GM19043 (cell line): Measurements from ENCODE around the gene TNFRSF1B.

Experiments used
- ATAC-seq: cut with Tn5 transposase; IDR thresholded peaks from one replicate; pipeline ENCODE4 v1.9.1; 2021; ENCODE audit warnings: low read depth; ENCODE audit not compliant: unreplicated experiment

TNFRSF1B gene

GRCh38 chr1:12188657-12189327, 22.0 kb downstream of the TNFRSF1B start:
- ATAC-seq, result no peak

GRCh38 chr1:12189328-12189682, 22.5 kb downstream of the TNFRSF1B start:
- no peak for ATAC-seq

GRCh38 chr1:12191242-12192032, 24.6 kb downstream of the TNFRSF1B start:
- ATAC-seq, result no peak

- ATAC-seq, result no peak
Measured at GRCh38 chr1:12194666-12195216, 27.9 kb downstream of the TNFRSF1B start.

- ATAC-seq, result no peak
Measured at GRCh38 chr1:12195416-12195815, 28.6 kb downstream of the TNFRSF1B start.

- no peak for ATAC-seq
Measured at GRCh38 chr1:12196641-12197482, 30.1 kb downstream of the TNFRSF1B start.

GRCh38 chr1:12197483-12197880, 30.7 kb downstream of the TNFRSF1B start:
- no peak for ATAC-seq

- ATAC-seq, result no peak
Measured at GRCh38 chr1:12200208-12200607, 33.4 kb downstream of the TNFRSF1B start.

GRCh38 chr1:12201352-12202189, 34.8 kb downstream of the TNFRSF1B start:
- ATAC-seq, result no peak

- no peak for ATAC-seq
Measured at GRCh38 chr1:12202190-12202497, 35.4 kb downstream of the TNFRSF1B start.

- no peak for ATAC-seq
Measured at GRCh38 chr1:12202577-12202976, 35.8 kb downstream of the TNFRSF1B start.

GRCh38 chr1:12203216-12204007, 36.6 kb downstream of the TNFRSF1B start:
- ATAC-seq, result no peak

GRCh38 chr1:12204140-12204539, 37.3 kb downstream of the TNFRSF1B start:
- no peak for ATAC-seq

GRCh38 chr1:12204754-12205658, 38.2 kb downstream of the TNFRSF1B start:
- ATAC-seq, result no peak

GRCh38 chr1:12206238-12206637, 39.4 kb downstream of the TNFRSF1B start:
- ATAC-seq, result no peak

GRCh38 chr1:12206792-12207424, 40.1 kb downstream of the TNFRSF1B start:
- no peak for ATAC-seq

GRCh38 chr1:12208271-12208670, 41.5 kb downstream of the TNFRSF1B start:
- ATAC-seq, result no peak
